ENCODE results near the gene TBC1D14.
A peak's percentile ranks its signal among the peaks of the same experiment; 100 is the strongest.
"Not testable (repeated sequence)": the region's sequence is repeated elsewhere in the genome, so short reads cannot be mapped to it uniquely, and the experiment has no call there.

TBC1D14 gene

GRCh38 chr4:6910960-6911874, 1.6 kb downstream of the TBC1D14 start:
- DNase-seq = no peak

GRCh38 chr4:6911917-6912316, 2.3 kb downstream of the TBC1D14 start:
- not testable (repeated sequence) for DNase-seq

GRCh38 chr4:6912441-6912840, 2.8 kb downstream of the TBC1D14 start:
- no peak for DNase-seq

- DNase-seq = no peak
Measured at GRCh38 chr4:6913350-6913905, 3.8 kb downstream of the TBC1D14 start.

GRCh38 chr4:6914448-6914847, 4.8 kb downstream of the TBC1D14 start:
- DNase-seq = no peak

- no peak for DNase-seq
Measured at GRCh38 chr4:6915041-6916005, 5.7 kb downstream of the TBC1D14 start.

GRCh38 chr4:6916069-6916586, 6.5 kb downstream of the TBC1D14 start:
- DNase-seq = no peak

- DNase-seq = peak in 1 of 2 donors; percentile 47
Measured at GRCh38 chr4:6916587-6917460, 7.2 kb downstream of the TBC1D14 start.

- DNase-seq = peak in 1 of 2 donors; percentile 41
Measured at GRCh38 chr4:6917461-6918271, 8.0 kb downstream of the TBC1D14 start.

- no peak for DNase-seq
Measured at GRCh38 chr4:6918338-6918737, 8.7 kb downstream of the TBC1D14 start.

- no peak for DNase-seq
Measured at GRCh38 chr4:6920171-6920570, 10.5 kb downstream of the TBC1D14 start.

GRCh38 chr4:6923507-6923906, 13.9 kb downstream of the TBC1D14 start:
- DNase-seq = no peak

- no peak for DNase-seq
Measured at GRCh38 chr4:6924361-6924779, 14.7 kb downstream of the TBC1D14 start.

- DNase-seq = no peak
Measured at GRCh38 chr4:6925357-6925836, 15.8 kb downstream of the TBC1D14 start.

GRCh38 chr4:6926081-6926480, 16.5 kb downstream of the TBC1D14 start:
- DNase-seq = no peak

- DNase-seq = no peak
Measured at GRCh38 chr4:6926681-6927478, 17.3 kb downstream of the TBC1D14 start.

GRCh38 chr4:6928081-6928480, 18.5 kb downstream of the TBC1D14 start:
- no peak for DNase-seq

GRCh38 chr4:6929339-6929811, 19.7 kb downstream of the TBC1D14 start:
- DNase-seq = no peak

GRCh38 chr4:6929812-6930464, 20.3 kb downstream of the TBC1D14 start:
- no peak for DNase-seq
